ENCODE results near the gene ACSL1. TPM values are rescaled to one million over a fixed set of nuclear protein-coding genes. Genes with fewer than 3 reads are reported as not detected.
A peak's percentile ranks its signal among the peaks of the same experiment; 100 is the strongest.

The ACSL1 gene
- total RNA-seq, 1 donor from 2014 or later: 236 TPM

GRCh38 chr4:184729946-184730345 lies 95.8 kb downstream of the ACSL1 start:
- peak; percentile 27 for DNase-seq (ENCODE audit: low read depth)

- DNase-seq (ENCODE audit: low read depth): no peak
Observed at GRCh38 chr4:184728858-184729257, 96.9 kb downstream of the ACSL1 start.

GRCh38 chr4:184727430-184727829 lies 98.3 kb downstream of the ACSL1 start:
- DNase-seq (ENCODE audit: low read depth): no peak

GRCh38 chr4:184722798-184723197 lies 103.0 kb downstream of the ACSL1 start:
- DNase-seq (ENCODE audit: low read depth): no peak

- DNase-seq (ENCODE audit: low read depth): no peak
Observed at GRCh38 chr4:184721254-184721653, 104.5 kb downstream of the ACSL1 start.

- DNase-seq (ENCODE audit: low read depth): peak; percentile 58
Observed at GRCh38 chr4:184719407-184719806, 106.4 kb downstream of the ACSL1 start.

- no peak for DNase-seq (ENCODE audit: low read depth)
Observed at GRCh38 chr4:184715526-184715925, 110.2 kb downstream of the ACSL1 start.

- DNase-seq (ENCODE audit: low read depth): no peak
Observed at GRCh38 chr4:184713887-184714286, 111.9 kb downstream of the ACSL1 start.

GRCh38 chr4:184712322-184712721 lies 113.4 kb downstream of the ACSL1 start:
- DNase-seq (ENCODE audit: low read depth): no peak

- DNase-seq (ENCODE audit: low read depth): no peak
Observed at GRCh38 chr4:184706453-184706852, 119.3 kb downstream of the ACSL1 start.

- no peak for DNase-seq (ENCODE audit: low read depth)
Observed at GRCh38 chr4:184705692-184706091, 120.1 kb downstream of the ACSL1 start.

Small RNA genes lying within 50 kb of the gene (microRNA-seq; reads per million reads assigned to microRNA genes)
- gene MIR3945: not detected

Other genes starting within 250 kb of the ACSL1 start
- gene CASP3, start 176.5 kb downstream of the ACSL1 start, total RNA-seq: 106 and 122 TPM in 2 replicates
- gene PRIMPOL, start 176.2 kb downstream of the ACSL1 start, total RNA-seq: 17.6 and 22.5 TPM in 2 replicates
- gene CENPU, start 91.9 kb downstream of the ACSL1 start, total RNA-seq: 18.1 and 18.4 TPM in 2 replicates
- not detected in 2 replicates for gene HELT, start 192.5 kb upstream of the ACSL1 start, total RNA-seq